ENCODE data around the gene TMEM132C.
A peak's percentile ranks its signal among the peaks of the same experiment; 100 is the strongest.
"Not testable (repeated sequence)": the region's sequence is repeated elsewhere in the genome, so short reads cannot be mapped to it uniquely, and the experiment has no call there.

Gene TMEM132C

GRCh38 chr12:128250096-128250495 is 16.9 kb upstream of the TMEM132C start (continued):
- TF ChIP-seq INSM2 (tag by site-specific recombination; IDR thresholded peaks at IDR 0.05) (no peak), RBAK (tag by site-specific recombination; IDR thresholded peaks at IDR 0.05) (no peak), ZNF266 (tag by site-specific recombination; IDR thresholded peaks at IDR 0.05; ENCODE audit: low read depth) (no peak), ZNF544 (tag by site-specific recombination; IDR thresholded peaks at IDR 0.05) (no peak), ZNF274 (IDR thresholded peaks at IDR 0.05; ENCODE audit: low read length) (no peak), ZNF274 (tag by site-specific recombination; IDR thresholded peaks at IDR 0.05; ENCODE audit: borderline replicate concordance) (no peak), ZNF843 (tag by site-specific recombination; IDR thresholded peaks at IDR 0.05) (no peak), IKZF3 (tag by site-specific recombination; IDR thresholded peaks at IDR 0.05) (no peak), ZNF473 (tag by site-specific recombination; IDR thresholded peaks at IDR 0.05) (no peak)

GRCh38 chr12:128253829-128254228 is 13.1 kb upstream of the TMEM132C start:
- H3K27ac ChIP-seq (ENCODE audit: extremely low read depth, low read depth, low read length); POLR2A ChIA-PET; H3K4me3 ChIP-seq (ENCODE audit: low read depth, low read length); CTCF ChIA-PET; H3K36me3 ChIP-seq (ENCODE audit: control insufficient read depth in 2 of 2, insufficient read depth in 1 of 2, low read length in 2 of 2); H3K9me3 ChIP-seq (ENCODE audit: control insufficient read depth, insufficient read depth, low read depth, low read length); H3K4me1 ChIP-seq (ENCODE audit: control insufficient read depth, insufficient read depth, low read length): not testable (repeated sequence)
- TF ChIP-seq ZNF146 (tag by site-specific recombination; IDR thresholded peaks at IDR 0.05): peak; percentile 52; the same call in 1 of the 2 replicates

- no peaks in the 10 kb centered on the region for H3K4me1 ChIP-seq (ENCODE audit: control insufficient read depth, insufficient read depth, low read length)
- TF ChIP-seq AEBP2 (tag by site-specific recombination; IDR thresholded peaks at IDR 0.05; ENCODE audit: borderline replicate concordance) (no peak), ZNF433 (tag by site-specific recombination; IDR thresholded peaks at IDR 0.05; ENCODE audit: low read depth) (no peak), ZBTB44 (tag by site-specific recombination; IDR thresholded peaks at IDR 0.05) (no peak), ZBTB10 (tag by site-specific recombination; IDR thresholded peaks at IDR 0.05) (no peak), YY1 (tag by site-specific recombination; IDR thresholded peaks at IDR 0.05) (no peak), ZNF654 (tag by site-specific recombination; IDR thresholded peaks at IDR 0.05; ENCODE audit: low read depth) (no peak), KLF7 (tag by site-specific recombination; IDR thresholded peaks at IDR 0.05; ENCODE audit: borderline replicate concordance) (no peak), REPIN1 (tag by site-specific recombination; IDR thresholded peaks at IDR 0.05; ENCODE audit: low read depth) (no peak)
- no peaks in the 10 kb centered on the region for H3K36me3 ChIP-seq (ENCODE audit: control insufficient read depth in 2 of 2, insufficient read depth in 1 of 2, low read length in 2 of 2)
- H3K27ac ChIP-seq (ENCODE audit: extremely low read depth, low read depth, low read length): no peak overlapping the region
- H3K4me3 ChIP-seq (ENCODE audit: low read depth, low read length): no peak overlapping the region
- H3K9me3 ChIP-seq (ENCODE audit: control insufficient read depth, insufficient read depth, low read depth, low read length): no peaks in the 10 kb centered on the region
- CTCF ChIA-PET: interaction anchor here (0.6 to 2.1 kb wide), 26 partner anchors 9 to 1769 kb away, joined by 3 to 21 read pairs (median 4); no protein-coding TSS in a partner anchor
- POLR2A ChIA-PET: no interaction called here
Measured at GRCh38 chr12:128258866-128259555, 8.0 kb upstream of the TMEM132C start.

Data from HEK293 (cell line).